Lung (tissue), 12 donors: ENCODE results near the gene COQ3. TPM values are rescaled to one million over a fixed set of nuclear protein-coding genes. Genes with fewer than 3 reads are reported as not detected.

ENCODE experiments used
- ATAC-seq: fragments of 200-7000 bp; cut with Tn5 transposase; one replicate; pipeline ENCODE4 v1.9.1; 2020; ENCODE audit warnings: moderate number of reproducible peaks; ENCODE audit not compliant: insufficient read depth, low FRiP score
- DNase-seq, 3 donors: peaks; one replicate each; pipeline ENCODE4 v3.0.0-alpha.2; 2013 to 2017
- H3K27ac ChIP-seq, 2 donors: one replicate each; pipeline ENCODE4 v1.5.1; 2013; ENCODE audit warnings: mild to moderate bottlenecking in 2 of 2, moderate library complexity in 2 of 2, control low read depth in 1 of 2, inconsistent platforms in 1 of 2, low read depth in 1 of 2, low read length in 1 of 2
- H3K27me3 ChIP-seq, 3 donors: one replicate each; pipeline ENCODE4 v1.5.1; 2013; ENCODE audit warnings: low read length in 2 of 3; ENCODE audit not compliant: control insufficient read depth in 3 of 3, insufficient read depth in 3 of 3
- H3K36me3 ChIP-seq, 4 donors: one replicate each; pipeline ENCODE4 v1.5.1; 2013; ENCODE audit warnings: low read length in 4 of 4, mild to moderate bottlenecking in 1 of 4, moderate library complexity in 1 of 4; ENCODE audit not compliant: control insufficient read depth in 4 of 4, insufficient read depth in 4 of 4
- H3K4me1 ChIP-seq, 5 donors: one replicate each; pipeline ENCODE4 v1.5.1; 2013; ENCODE audit warnings: low read length in 5 of 5, mild to moderate bottlenecking in 2 of 5, moderate library complexity in 1 of 5; ENCODE audit not compliant: control insufficient read depth in 5 of 5, insufficient read depth in 5 of 5
- H3K4me3 ChIP-seq: one replicate; pipeline ENCODE4 v1.5.1; 2013; ENCODE audit warnings: mild to moderate bottlenecking, control low read depth, moderate library complexity
- H3K9ac ChIP-seq, 2 donors: one replicate each; pipeline ENCODE4 v1.5.1; 2013; ENCODE audit warnings: low read length in 2 of 2, control low read depth in 1 of 2; ENCODE audit not compliant: insufficient read depth in 1 of 2
- H3K9me3 ChIP-seq, 4 donors: one replicate each; pipeline ENCODE4 v1.5.1; 2013; ENCODE audit warnings: low read length in 3 of 4, mild to moderate bottlenecking in 1 of 4, moderate library complexity in 1 of 4; ENCODE audit not compliant: control insufficient read depth in 4 of 4, insufficient read depth in 3 of 4
- CTCF ChIP-seq: IDR thresholded peaks from 2 replicates; pipeline ENCODE4 v1.5.1; 2012; ENCODE audit warnings: mild to moderate bottlenecking; ENCODE audit errors: control extremely low read depth, extremely low read depth
- WGBS, 2 donors: extraction: QIAGEN DNeasy Blood & Tissue Kit; methylation state at CpG; one replicate each; pipeline ENCODE4 v1.1.7; 2013; 5-methylcytosine and 5-hydroxymethylcytosine counted together
- polyA plus RNA-seq, 2 donors: library from polyadenylated mRNA; stranded (reverse); fragments of 200-250 nt; gene quantifications; one replicate each; pipeline ENCODE4 v1.2.1, GENCODE V29; 2013
- total RNA-seq, 2 donors: library from RNA; depleted of rRNA in 1 of 2; stranded (reverse); fragments of >200 nt in 1 of 2; gene quantifications; one replicate each; pipeline ENCODE4 v1.2.1, GENCODE V29; 2014 to 2021
- donor health status: control.
- donor health status: control.
- donor health status: Bipolar disorder and iron deficiency.
- donor health status: healthy.
- donor health status: DM: yes; HTN: yes; CAD: no.

Gene COQ3
- total and polyA plus RNA-seq, 4 donors, result 2.8 to 11.7 (median 5.9) TPM

- WGBS, 2 donors, result 2 to 4% methylated on average over 29 of the region's 29 CpGs
- H3K27ac ChIP-seq, result peak overlapping the region; percentile 84 to 93
- peak; percentile 75 for ATAC-seq
- peaks cover 6 to 35% (median 15%) of the 10 kb centered on the region in 5 donors for H3K4me1 ChIP-seq
- H3K4me3 ChIP-seq, result peak overlapping the region; percentile 67
- no peaks in the 10 kb centered on the region for H3K9me3 ChIP-seq
- no peaks in the 10 kb centered on the region for H3K27me3 ChIP-seq
- H3K36me3 ChIP-seq, result peaks cover 0 to 21% (median 3%) of the 10 kb centered on the region in 4 donors
- TF ChIP-seq CTCF, result no peak
- DNase-seq, result peak; percentile 88 to 93 (median 93)
- H3K9ac ChIP-seq, result peak overlapping the region; percentile 93 to 100
These were observed 31.9 kb upstream of the COQ3 start for GRCh38 chr6:99425647-99426450.

GRCh38 chr6:99424761-99425646 lies 31.0 kb upstream of the COQ3 start, which contains the start of gene PNISR:
Gene PNISR, minus strand, starts transcription at chr6:99425308. Its CDS starts 10,649 bp downstream, at chr6:99414659.
- Histone ChIP-seq H3K27me3 (no peaks in the 10 kb centered on the region), H3K27ac (peak within 1 kb of the TSS; percentile 86 to 98), H3K9ac (peak within 1 kb of the TSS; percentile 93 to 100), H3K9me3 (no peaks in the 10 kb centered on the region), H3K4me1 (peaks cover 6 to 35% (median 15%) of the 10 kb centered on the region in 5 donors), H3K36me3 (peaks cover 0 to 19% (median 3%) of the 10 kb centered on the region in 4 donors), H3K4me3 (peak within 1 kb of the TSS; percentile 67)
- WGBS, 2 donors, result 0 to 1% methylated on average over 53 of the region's 53 CpGs
- DNase-seq (peak; percentile 95 to 100 (median 99)), ATAC-seq (peak; percentile 91)
- TF ChIP-seq CTCF, result no peak

GRCh38 chr6:99424022-99424421 lies 30.0 kb upstream of the COQ3 start:
- Histone ChIP-seq H3K9ac (peak overlapping the region in 1 of 2 donors; percentile 100), H3K36me3 (peaks cover 0 to 19% (median 3%) of the 10 kb centered on the region in 4 donors), H3K4me1 (peaks cover 6 to 37% (median 15%) of the 10 kb centered on the region in 5 donors), H3K27me3 (no peaks in the 10 kb centered on the region), H3K9me3 (no peaks in the 10 kb centered on the region), H3K27ac (no peak overlapping the region), H3K4me3 (no peak overlapping the region)
- no peak for ATAC-seq
- DNase-seq, result no peak
- no peak for TF ChIP-seq CTCF
- WGBS, 2 donors, result 53 to 77% methylated on average over 5 of the region's 5 CpGs
